Liver (tissue), 9 donors: ENCODE measurements around the gene TOX2. TPM values are rescaled to one million over a fixed set of nuclear protein-coding genes. Genes with fewer than 3 reads are reported as not detected.

Source experiments
- DNase-seq: peaks from one replicate; pipeline ENCODE4 v3.0.0-alpha.2; 2017; ENCODE audit warnings: low spot score
- H3K27ac ChIP-seq, 2 donors: one replicate each; pipeline ENCODE4 v1.7.0; 2013; ENCODE audit warnings: inconsistent platforms in 2 of 2, low read length in 2 of 2, control low read depth in 1 of 2, low read depth in 1 of 2, mild to moderate bottlenecking in 1 of 2
- H3K27me3 ChIP-seq, 4 donors: one replicate each; pipeline versions ENCODE4 v1.6.1 to v1.7.0; 2013; ENCODE audit warnings: low read length in 3 of 4, inconsistent platforms in 1 of 4, mild to moderate bottlenecking in 1 of 4, moderate library complexity in 1 of 4; ENCODE audit not compliant: control insufficient read depth in 4 of 4, insufficient read depth in 4 of 4
- H3K36me3 ChIP-seq, 4 donors: one replicate each; pipeline versions ENCODE4 v1.6.1 to v1.7.0; 2013; ENCODE audit warnings: low read length in 3 of 4, mild to moderate bottlenecking in 3 of 4, low read depth in 1 of 4, moderate library complexity in 1 of 4; ENCODE audit not compliant: control insufficient read depth in 4 of 4, insufficient read depth in 3 of 4
- H3K4me1 ChIP-seq, 4 donors: one replicate each; pipeline versions ENCODE4 v1.6.1 to v1.7.0; 2013; ENCODE audit warnings: low read length in 3 of 4, mild to moderate bottlenecking in 3 of 4, moderate library complexity in 1 of 4; ENCODE audit not compliant: control insufficient read depth in 4 of 4, insufficient read depth in 4 of 4
- H3K4me3 ChIP-seq, 3 donors: one replicate each; pipeline versions ENCODE4 v1.6.1 to v1.7.0; 2013; ENCODE audit warnings: low read length in 3 of 3, control low read depth in 1 of 3, low read depth in 1 of 3, mild to moderate bottlenecking in 1 of 3
- H3K9ac ChIP-seq, 2 donors: one replicate each; pipeline ENCODE4 v1.7.0; 2013; ENCODE audit warnings: low read length in 2 of 2, mild to moderate bottlenecking in 2 of 2, moderate library complexity in 2 of 2, control low read depth in 1 of 2, low read depth in 1 of 2
- H3K9me3 ChIP-seq, 4 donors: one replicate each; pipeline versions ENCODE4 v1.6.1 to v1.7.0; 2013; ENCODE audit warnings: low read length in 3 of 4; ENCODE audit not compliant: control insufficient read depth in 4 of 4
- GABPA ChIP-seq, 2 donors: IDR thresholded peaks in 1 of 2; conservative IDR thresholded peaks in 1 of 2; 2 replicates each; pipeline ENCODE4 v1.6.1; 2016; ENCODE audit warnings: antibody characterized with exemption in 2 of 2, mild to moderate bottlenecking in 1 of 2, moderate library complexity in 1 of 2
- HNF4A ChIP-seq, 2 donors: conservative IDR thresholded peaks; 2 replicates each; pipeline ENCODE4 v1.6.1; 2016; ENCODE audit warnings: antibody characterized with exemption in 2 of 2, mild to moderate bottlenecking in 2 of 2
- HNF4G ChIP-seq: IDR thresholded peaks from 2 replicates; pipeline ENCODE4 v1.6.1; 2016; ENCODE audit warnings: antibody characterized with exemption
- JUND ChIP-seq, 2 donors: IDR thresholded peaks; 2 replicates each; pipeline ENCODE4 v1.6.1; 2016; ENCODE audit warnings: antibody characterized with exemption in 2 of 2
- RAD21 ChIP-seq, 2 donors: IDR thresholded peaks; 2 replicates each; pipeline ENCODE4 v1.6.1; 2016; ENCODE audit warnings: antibody characterized with exemption in 2 of 2, mild to moderate bottlenecking in 2 of 2
- RXRA ChIP-seq, 2 donors: IDR thresholded peaks; 2 replicates each; pipeline ENCODE4 v1.6.1; 2017 to 2018; ENCODE audit warnings: antibody characterized with exemption in 2 of 2, mild to moderate bottlenecking in 1 of 2
- SP1 ChIP-seq: IDR thresholded peaks from 2 replicates; pipeline ENCODE4 v1.6.1; 2018; ENCODE audit warnings: antibody characterized with exemption, mild to moderate bottlenecking
- TAF1 ChIP-seq: conservative IDR thresholded peaks from 2 replicates; pipeline ENCODE4 v1.6.1; 2016; ENCODE audit warnings: antibody characterized with exemption, mild to moderate bottlenecking
- YY1 ChIP-seq: IDR thresholded peaks from 2 replicates; pipeline ENCODE4 v1.6.1; 2016; ENCODE audit warnings: antibody characterized with exemption, mild to moderate bottlenecking
- WGBS: extraction: QIAGEN DNeasy Blood & Tissue Kit; methylation state at CpG from one replicate; pipeline ENCODE4 v1.1.7; 2013; 5-methylcytosine and 5-hydroxymethylcytosine counted together
- polyA plus RNA-seq, 2 donors: library from polyadenylated mRNA; stranded (reverse) in 1 of 2; unstranded in 1 of 2; fragments of 200-250 nt in 1 of 2; fragments of >200 nt in 1 of 2; fragmentation: Nextera tagmentation in 1 of 2; extraction: Ambion mirVana in 1 of 2; gene quantifications; one replicate each; pipeline versions ENCODE4 v1.2.1 to v1.2.3, GENCODE V29; 2013 to 2015
- total RNA-seq, 2 donors: library from RNA; depleted of rRNA; stranded (reverse); fragments of >200 nt; gene quantifications; one replicate each; pipeline ENCODE4 v1.2.3, GENCODE V29; 2014
- TF ChIP-seq, protein P1 (sequence below): fragments of 150-350 bp; IDR thresholded peaks from 2 replicates; pipeline ENCODE4 v1.5.1; 2017; ENCODE audit warnings: improper control_type of control experiment, low read depth, low read length; ENCODE audit not compliant: missing input control
- TF ChIP-seq, protein P2 (sequence below): IDR thresholded peaks from 2 replicates; pipeline ENCODE4 v1.6.1; 2016; ENCODE audit warnings: antibody characterized with exemption, mild to moderate bottlenecking
- donor health status: healthy.
- donor health status: healthy.
- donor health status: healthy.
- donor health status: healthy.
- donor health status: healthy.

The TOX2 gene
- total and polyA plus RNA-seq, 4 donors = 0.33 to 2.7 (median 1.4) TPM

GRCh38 chr20:44022464-44022863 lies 107.8 kb downstream of the TOX2 start:
- no peak overlapping the region for H3K27ac ChIP-seq
- DNase-seq = no peak
- peaks cover 0 to 3% (median 0%) of the 10 kb centered on the region in 4 donors for H3K27me3 ChIP-seq
- WGBS = 82% methylated on average over 2 of the region's 2 CpGs
- peaks cover 0 to 2% (median 0%) of the 10 kb centered on the region in 4 donors for H3K4me1 ChIP-seq
- TF ChIP-seq TAF1 = no peak
- no peaks in the 10 kb centered on the region for H3K36me3 ChIP-seq
- no peaks in the 10 kb centered on the region for H3K9me3 ChIP-seq
- H3K4me3 ChIP-seq = no peak overlapping the region
- H3K9ac ChIP-seq = no peak overlapping the region

DNA sequence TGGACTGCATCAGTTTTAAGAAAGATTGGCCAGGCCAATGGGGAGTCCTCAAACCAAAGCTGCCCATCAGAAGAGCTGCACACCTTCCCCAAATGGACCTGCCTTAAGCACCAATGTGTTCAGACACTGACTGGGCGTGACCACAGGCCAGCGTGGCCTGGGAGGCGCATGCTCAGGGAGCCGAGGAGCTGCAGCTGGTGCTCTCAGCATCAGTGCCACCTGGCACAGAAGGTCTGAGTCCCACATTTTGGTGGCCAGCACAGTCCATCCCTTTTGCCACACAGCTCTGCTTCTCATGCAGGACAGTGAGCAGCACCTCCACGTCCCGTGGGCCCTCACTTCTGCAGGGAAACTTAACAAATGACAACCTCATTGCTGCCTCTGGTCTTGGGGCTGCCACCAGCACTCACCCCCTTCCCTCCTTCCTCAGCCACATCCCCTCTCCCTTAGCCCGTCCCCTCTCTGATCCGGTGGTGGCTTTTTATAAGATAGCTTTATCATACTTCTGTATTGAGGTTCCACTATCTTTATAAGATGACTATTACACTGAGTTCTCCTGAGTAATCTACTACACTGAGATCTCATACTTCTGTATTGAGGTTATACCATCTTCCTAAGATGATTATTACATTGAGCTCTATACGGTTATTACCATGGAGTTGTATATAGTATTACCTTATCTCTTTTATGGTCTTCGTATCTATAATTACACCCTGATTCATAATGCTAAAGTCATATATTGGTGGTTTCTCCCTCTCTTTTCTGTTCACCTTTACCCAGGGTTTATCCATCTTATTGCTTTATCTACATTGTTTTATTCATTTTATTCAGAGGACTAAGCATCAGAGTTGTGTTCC lies 109.1 kb downstream of the TOX2 start:
- Histone ChIP-seq H3K36me3 (no peaks in the 10 kb centered on the region), H3K27me3 (peaks cover 0 to 3% (median 0%) of the 10 kb centered on the region in 4 donors), H3K27ac (no peak overlapping the region), H3K4me1 (peaks cover 0 to 2% (median 0%) of the 10 kb centered on the region in 4 donors), H3K9me3 (no peaks in the 10 kb centered on the region), H3K4me3 (no peak overlapping the region), H3K9ac (no peak overlapping the region)
- no peak for DNase-seq
- 76% methylated on average over 10 of the region's 10 CpGs for WGBS
- no peak for TF ChIP-seq RAD21 (IDR thresholded peaks at IDR 0.05)
- TF ChIP-seq, protein P1, sequence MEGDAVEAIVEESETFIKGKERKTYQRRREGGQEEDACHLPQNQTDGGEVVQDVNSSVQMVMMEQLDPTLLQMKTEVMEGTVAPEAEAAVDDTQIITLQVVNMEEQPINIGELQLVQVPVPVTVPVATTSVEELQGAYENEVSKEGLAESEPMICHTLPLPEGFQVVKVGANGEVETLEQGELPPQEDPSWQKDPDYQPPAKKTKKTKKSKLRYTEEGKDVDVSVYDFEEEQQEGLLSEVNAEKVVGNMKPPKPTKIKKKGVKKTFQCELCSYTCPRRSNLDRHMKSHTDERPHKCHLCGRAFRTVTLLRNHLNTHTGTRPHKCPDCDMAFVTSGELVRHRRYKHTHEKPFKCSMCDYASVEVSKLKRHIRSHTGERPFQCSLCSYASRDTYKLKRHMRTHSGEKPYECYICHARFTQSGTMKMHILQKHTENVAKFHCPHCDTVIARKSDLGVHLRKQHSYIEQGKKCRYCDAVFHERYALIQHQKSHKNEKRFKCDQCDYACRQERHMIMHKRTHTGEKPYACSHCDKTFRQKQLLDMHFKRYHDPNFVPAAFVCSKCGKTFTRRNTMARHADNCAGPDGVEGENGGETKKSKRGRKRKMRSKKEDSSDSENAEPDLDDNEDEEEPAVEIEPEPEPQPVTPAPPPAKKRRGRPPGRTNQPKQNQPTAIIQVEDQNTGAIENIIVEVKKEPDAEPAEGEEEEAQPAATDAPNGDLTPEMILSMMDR = no peak
- no peak for TF ChIP-seq TAF1
- TF ChIP-seq SP1 = no peak
- no peak for TF ChIP-seq HNF4A (conservative IDR thresholded peaks at IDR 0.05)
- TF ChIP-seq RXRA (IDR thresholded peaks at IDR 0.05) = no peak
- TF ChIP-seq, protein P2, sequence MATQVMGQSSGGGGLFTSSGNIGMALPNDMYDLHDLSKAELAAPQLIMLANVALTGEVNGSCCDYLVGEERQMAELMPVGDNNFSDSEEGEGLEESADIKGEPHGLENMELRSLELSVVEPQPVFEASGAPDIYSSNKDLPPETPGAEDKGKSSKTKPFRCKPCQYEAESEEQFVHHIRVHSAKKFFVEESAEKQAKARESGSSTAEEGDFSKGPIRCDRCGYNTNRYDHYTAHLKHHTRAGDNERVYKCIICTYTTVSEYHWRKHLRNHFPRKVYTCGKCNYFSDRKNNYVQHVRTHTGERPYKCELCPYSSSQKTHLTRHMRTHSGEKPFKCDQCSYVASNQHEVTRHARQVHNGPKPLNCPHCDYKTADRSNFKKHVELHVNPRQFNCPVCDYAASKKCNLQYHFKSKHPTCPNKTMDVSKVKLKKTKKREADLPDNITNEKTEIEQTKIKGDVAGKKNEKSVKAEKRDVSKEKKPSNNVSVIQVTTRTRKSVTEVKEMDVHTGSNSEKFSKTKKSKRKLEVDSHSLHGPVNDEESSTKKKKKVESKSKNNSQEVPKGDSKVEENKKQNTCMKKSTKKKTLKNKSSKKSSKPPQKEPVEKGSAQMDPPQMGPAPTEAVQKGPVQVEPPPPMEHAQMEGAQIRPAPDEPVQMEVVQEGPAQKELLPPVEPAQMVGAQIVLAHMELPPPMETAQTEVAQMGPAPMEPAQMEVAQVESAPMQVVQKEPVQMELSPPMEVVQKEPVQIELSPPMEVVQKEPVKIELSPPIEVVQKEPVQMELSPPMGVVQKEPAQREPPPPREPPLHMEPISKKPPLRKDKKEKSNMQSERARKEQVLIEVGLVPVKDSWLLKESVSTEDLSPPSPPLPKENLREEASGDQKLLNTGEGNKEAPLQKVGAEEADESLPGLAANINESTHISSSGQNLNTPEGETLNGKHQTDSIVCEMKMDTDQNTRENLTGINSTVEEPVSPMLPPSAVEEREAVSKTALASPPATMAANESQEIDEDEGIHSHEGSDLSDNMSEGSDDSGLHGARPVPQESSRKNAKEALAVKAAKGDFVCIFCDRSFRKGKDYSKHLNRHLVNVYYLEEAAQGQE = no peak

GRCh38 chr20:44024820-44025580 lies 110.3 kb downstream of the TOX2 start:
- Histone ChIP-seq H3K4me1 (no peaks in the 10 kb centered on the region), H3K27me3 (peaks cover 0 to 3% (median 0%) of the 10 kb centered on the region in 4 donors), H3K4me3 (no peak overlapping the region), H3K27ac (no peak overlapping the region), H3K36me3 (no peaks in the 10 kb centered on the region), H3K9ac (no peak overlapping the region), H3K9me3 (no peaks in the 10 kb centered on the region)
- DNase-seq = no peak
- TF ChIP-seq YY1 = no peak
- no peak for TF ChIP-seq RXRA (IDR thresholded peaks at IDR 0.05)
- TF ChIP-seq JUND (IDR thresholded peaks at IDR 0.05) = no peak
- TF ChIP-seq GABPA (IDR thresholded peaks at IDR 0.05 in 1 of 2, conservative IDR thresholded peaks at IDR 0.05 in 1 of 2) = no peak
- no peak for TF ChIP-seq HNF4G
- no peak for TF ChIP-seq HNF4A (conservative IDR thresholded peaks at IDR 0.05)
- 69% methylated on average over 7 of the region's 7 CpGs for WGBS
